Smooth muscle cell (in vitro differentiated cells): ENCODE measurements around the gene ARHGAP8. TPM values are rescaled to one million over a fixed set of nuclear protein-coding genes. Genes with fewer than 3 reads are reported as not detected.

ENCODE experiments used
- DNase-seq: peaks from one replicate; lab custom pipeline; 2025; ENCODE audit not compliant: unreplicated experiment; lab: John Stamatoyannopoulos, UW
- H2AFZ ChIP-seq: fragments of 200-600 bp; sonication (generic); 2 replicates; pipeline ENCODE4 v1.6.0; 2016; ENCODE audit warnings: antibody characterized with exemption, low read depth, mild to moderate bottlenecking
- H3F3A ChIP-seq: fragments of 200-600 bp; sonication (generic); 2 replicates; pipeline ENCODE4 v1.6.0; 2017; ENCODE audit warnings: antibody characterized with exemption, low read depth
- H3K27ac ChIP-seq: fragments of 200-600 bp; sonication (generic); 2 replicates; pipeline ENCODE4 v1.5.1; 2016; ENCODE audit warnings: low read depth, mild to moderate bottlenecking
- H3K27me3 ChIP-seq: fragments of 200-600 bp; sonication (generic); 2 replicates; pipeline ENCODE4 v1.6.1; 2016; ENCODE audit warnings: low read depth, mild to moderate bottlenecking
- H3K36me3 ChIP-seq: fragments of 200-600 bp; sonication (generic); 2 replicates; pipeline ENCODE4 v1.5.1; 2016; ENCODE audit warnings: low read depth
- H3K4me1 ChIP-seq: fragments of 200-600 bp; sonication (generic); 2 replicates; pipeline ENCODE4 v1.5.1; 2016; ENCODE audit warnings: low read depth
- H3K4me2 ChIP-seq: fragments of 200-600 bp; sonication (generic); 2 replicates; pipeline ENCODE4 v1.6.0; 2016; ENCODE audit warnings: mild to moderate bottlenecking
- H3K4me3 ChIP-seq: fragments of 200-600 bp; sonication (generic); 2 replicates; pipeline ENCODE4 v1.5.1; 2016; ENCODE audit warnings: mild to moderate bottlenecking
- H3K79me2 ChIP-seq: fragments of 200-600 bp; sonication (generic); 2 replicates; pipeline ENCODE4 v1.6.0; 2016; ENCODE audit warnings: low read depth, mild to moderate bottlenecking
- H3K9ac ChIP-seq: fragments of 200-600 bp; sonication (generic); 2 replicates; pipeline ENCODE4 v1.6.0; 2016; ENCODE audit warnings: low read depth
- H3K9me3 ChIP-seq: fragments of 200-600 bp; sonication (generic); replicated peaks from 2 replicates; pipeline ENCODE4 v1.5.1; 2016; ENCODE audit warnings: low read depth
- H4K20me1 ChIP-seq: fragments of 200-600 bp; sonication (generic); 2 replicates; pipeline ENCODE4 v1.6.0; 2016; ENCODE audit warnings: low read depth
- CTCF ChIP-seq: fragments of 200-600 bp; sonication (generic); IDR thresholded peaks from 2 replicates; pipeline ENCODE4 v1.5.1; 2017; ENCODE audit warnings: borderline replicate concordance, mild to moderate bottlenecking, antibody characterized with exemption; ENCODE audit not compliant: insufficient read depth, poor library complexity, severe bottlenecking
- WGBS: methylation state at CpG from one replicate; pipeline ENCODE4 v1.1.7; 2016; ENCODE audit warnings: low lambda C conversion rate; 5-methylcytosine and 5-hydroxymethylcytosine counted together
- polyA plus RNA-seq: library from polyadenylated mRNA; unstranded; fragments of >200 nt; fragmentation: Nextera tagmentation; extraction: Ambion mirVana; gene quantifications from 2 replicates; pipeline ENCODE4 v1.2.1, GENCODE V29; 2016
- total RNA-seq: library from RNA; depleted of rRNA; stranded (reverse); fragments of >200 nt; gene quantifications from 2 replicates; pipeline ENCODE4 v1.2.3, GENCODE V29; 2014

Gene ARHGAP8
- total and polyA plus RNA-seq, 2 experiments from 2014 or later: 5.8 to 11.4 TPM

- Histone ChIP-seq H3K27me3 (no peaks in the 10 kb centered on the region), H4K20me1 (no peaks in the 10 kb centered on the region), H3K9ac (no peak overlapping the region), H3K4me2 (no peak overlapping the region), H3F3A (no peaks in the 10 kb centered on the region), H2AFZ (no peak overlapping the region), H3K27ac (no peak overlapping the region), H3K79me2 (no peaks in the 10 kb centered on the region), H3K4me1 (no peaks in the 10 kb centered on the region), H3K4me3 (no peak overlapping the region), H3K9me3 (peaks cover 5% of the 10 kb centered on the region), H3K36me3 (no peaks in the 10 kb centered on the region)
- WGBS: 95% methylated on average over 19 of the region's 19 CpGs
- no peak for DNase-seq
- no peak for TF ChIP-seq CTCF
Measured at GRCh38 chr22:44880610-44881290, 128.4 kb downstream of the ARHGAP8 start.

- Histone ChIP-seq H3K27ac (no peak overlapping the region), H3K4me1 (no peaks in the 10 kb centered on the region), H3K36me3 (no peaks in the 10 kb centered on the region), H2AFZ (no peak overlapping the region), H3F3A (no peaks in the 10 kb centered on the region), H3K4me2 (no peak overlapping the region), H3K4me3 (no peak overlapping the region), H3K27me3 (no peaks in the 10 kb centered on the region), H4K20me1 (no peaks in the 10 kb centered on the region), H3K9ac (no peak overlapping the region), H3K9me3 (peaks cover 4% of the 10 kb centered on the region), H3K79me2 (no peaks in the 10 kb centered on the region)
- TF ChIP-seq CTCF: no peak
- DNase-seq: no peak
- WGBS: 88% methylated on average over 24 of the region's 24 CpGs
Measured at GRCh38 chr22:44881624-44882023, 129.2 kb downstream of the ARHGAP8 start.

GRCh38 chr22:44882226-44882905, 130.0 kb downstream of the ARHGAP8 start:
- H3K4me1 ChIP-seq: no peaks in the 10 kb centered on the region
- no peak for DNase-seq
- no peak overlapping the region for H3K9ac ChIP-seq
- WGBS: 93% methylated on average over 22 of the region's 26 CpGs
- H4K20me1 ChIP-seq: no peaks in the 10 kb centered on the region
- H3K27me3 ChIP-seq: no peaks in the 10 kb centered on the region
- TF ChIP-seq CTCF: no peak
- no peaks in the 10 kb centered on the region for H3K36me3 ChIP-seq
- no peaks in the 10 kb centered on the region for H3F3A ChIP-seq
- no peak overlapping the region for H3K4me2 ChIP-seq
- no peaks in the 10 kb centered on the region for H3K79me2 ChIP-seq
- H2AFZ ChIP-seq: no peak overlapping the region
- H3K27ac ChIP-seq: no peak overlapping the region
- H3K9me3 ChIP-seq: no peaks in the 10 kb centered on the region
- H3K4me3 ChIP-seq: no peak overlapping the region
